ENCODE data around the gene EGFLAM.

The EGFLAM gene

DNA sequence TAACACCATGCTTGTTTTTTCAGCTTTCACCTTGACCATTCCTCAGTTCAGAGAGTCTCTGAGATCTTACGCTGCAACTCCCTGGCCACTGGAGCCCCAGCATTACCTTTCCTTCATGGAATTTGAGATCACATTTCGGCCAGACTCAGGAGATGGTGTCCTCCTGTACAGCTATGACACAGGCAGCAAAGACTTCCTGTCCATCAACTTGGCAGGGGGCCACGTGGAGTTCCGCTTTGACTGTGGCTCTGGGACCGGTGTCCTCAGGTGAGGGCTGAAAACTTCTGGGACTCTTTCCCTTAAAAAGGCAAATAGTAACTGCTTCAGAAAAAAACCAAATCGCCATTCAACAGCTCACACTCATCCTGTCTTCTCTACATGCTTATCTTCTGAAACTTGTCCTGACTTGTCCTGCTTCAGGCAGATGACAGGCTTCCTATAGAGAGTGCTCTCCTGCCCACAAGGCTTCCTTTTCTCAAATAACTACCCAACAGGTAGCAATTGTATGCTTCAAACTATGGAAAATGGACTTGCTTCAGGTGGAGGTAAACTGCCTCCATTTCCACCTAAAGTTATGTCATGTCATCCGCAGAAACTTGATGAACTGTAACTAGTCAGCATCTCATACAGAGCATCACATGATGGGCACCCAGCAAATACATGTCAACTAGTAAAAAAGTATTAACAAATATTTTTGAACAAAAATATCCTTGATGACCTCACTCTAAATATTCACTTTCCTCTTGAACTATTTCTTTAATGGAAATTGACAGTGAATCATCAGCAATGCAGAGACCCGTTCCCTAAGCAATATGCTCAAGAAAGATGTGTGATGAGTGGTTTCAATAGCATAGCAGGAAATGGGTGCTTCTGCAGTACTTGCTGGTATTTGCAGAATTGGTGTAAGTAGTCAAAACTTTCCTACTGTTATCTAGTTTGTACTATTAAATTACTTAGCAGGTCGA is 168.9 kb downstream of the EGFLAM start:
- Histone ChIP-seq H3K18ac (ENCODE audit: low read length) (no peak overlapping the region), H3K4me2 (ENCODE audit: insufficient read depth, low read length, poor library complexity, severe bottlenecking) (no peak overlapping the region)

DNA sequence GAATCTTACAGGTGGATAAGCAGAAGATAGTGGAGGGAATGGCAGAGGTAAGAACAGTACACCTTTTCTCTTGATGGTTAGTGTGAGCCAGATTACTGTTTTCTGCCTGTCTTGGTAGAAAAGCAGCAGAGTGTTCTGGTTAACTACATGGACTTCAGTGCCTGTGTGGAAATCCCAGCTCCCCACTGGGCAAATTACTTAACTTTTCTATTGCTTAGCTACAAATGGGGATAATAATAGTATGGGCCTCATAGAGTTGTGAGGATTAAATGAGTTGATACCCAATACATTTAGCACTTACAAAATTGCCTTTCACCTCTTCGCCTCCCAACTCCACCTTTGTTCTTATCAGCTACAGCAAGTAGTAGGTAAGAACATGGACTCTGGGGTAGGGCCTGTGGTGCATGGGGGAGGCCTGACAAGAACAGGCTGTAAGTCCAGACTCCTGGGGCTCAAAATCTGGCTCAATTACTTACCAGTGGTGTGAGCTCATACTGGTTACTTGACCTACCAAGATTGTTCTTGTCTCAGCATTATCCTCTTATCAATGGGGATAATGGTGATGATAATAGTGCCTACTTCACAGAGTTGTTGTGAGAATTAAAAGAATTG is 173.0 kb downstream of the EGFLAM start:
- Histone ChIP-seq H3K23ac (ENCODE audit: low read depth, low read length, poor library complexity) (no peak overlapping the region), H3K9me3 (replicated peaks in 1 of 2; ENCODE audit: control insufficient read depth in 2 of 2, insufficient read depth in 1 of 2, low read depth in 1 of 2, low read length in 2 of 2) (no peaks in the 10 kb centered on the region), H2BK120ac (ENCODE audit: low read depth, low read length) (no peak overlapping the region), H3K9ac (ENCODE audit: low read depth, low read length, poor library complexity) (no peak overlapping the region), H4K8ac (ENCODE audit: low read depth, low read length) (no peak overlapping the region), H3K18ac (ENCODE audit: low read length) (no peak overlapping the region), H2BK12ac (ENCODE audit: low read length) (no peak overlapping the region), H3K27ac (replicated peaks; ENCODE audit: low read length) (no peak overlapping the region), H3K4me1 (ENCODE audit: control insufficient read depth in 2 of 2, insufficient read depth in 1 of 2, low read depth in 1 of 2, low read length in 2 of 2) (peaks cover 6 to 8% of the 10 kb centered on the region in 2 donors), H3K4me2 (ENCODE audit: insufficient read depth, low read length, poor library complexity, severe bottlenecking) (no peak overlapping the region), H2BK5ac (ENCODE audit: low read length) (no peak overlapping the region), H3K36me3 (replicated peaks in 1 of 2; ENCODE audit: control insufficient read depth in 2 of 2, insufficient read depth in 2 of 2, low read length in 2 of 2) (no peaks in the 10 kb centered on the region), H2AK5ac (ENCODE audit: low read depth, low read length) (no peak overlapping the region), H3K27me3 (ENCODE audit: control insufficient read depth in 3 of 3, insufficient read depth in 3 of 3, low read depth in 1 of 3, low read length in 3 of 3) (no peaks in the 10 kb centered on the region), H4K91ac (ENCODE audit: low read depth, low read length, poor library complexity) (no peak overlapping the region), H2AFZ (ENCODE audit: low read length) (no peak overlapping the region), H3K4ac (ENCODE audit: low read length) (no peak overlapping the region), H3K79me1 (ENCODE audit: low read depth, low read length) (no peaks in the 10 kb centered on the region), H3K14ac (ENCODE audit: low read length) (no peak overlapping the region), H2BK15ac (ENCODE audit: low read length) (no peak overlapping the region), H3K4me3 (ENCODE audit: low read length in 2 of 2) (no peak overlapping the region)
- whole genome bisulfite sequencing, 2 donors (ENCODE audit: extremely low coverage in 2 of 2, insufficient read length in 2 of 2, insufficient replicate concordance in 1 of 2), result no CpG with 5 or more reads among the region's 1 CpG
- no peak for DNase-seq (ENCODE audit: low spot score)

More for the DNA sequence above, 168.9 kb downstream of the EGFLAM start:
- H4K8ac ChIP-seq (ENCODE audit: low read depth, low read length), result no peak overlapping the region
- H3K27me3 ChIP-seq (ENCODE audit: control insufficient read depth in 3 of 3, insufficient read depth in 3 of 3, low read depth in 1 of 3, low read length in 3 of 3), result no peaks in the 10 kb centered on the region
- H2BK5ac ChIP-seq (ENCODE audit: low read length), result no peak overlapping the region
- H2AK5ac ChIP-seq (ENCODE audit: low read depth, low read length), result no peak overlapping the region
- H3K79me1 ChIP-seq (ENCODE audit: low read depth, low read length), result no peaks in the 10 kb centered on the region
- peak overlapping the region; percentile 38 for H2AFZ ChIP-seq (ENCODE audit: low read length)
- H3K4ac ChIP-seq (ENCODE audit: low read length), result no peak overlapping the region
- no peak overlapping the region for H4K91ac ChIP-seq (ENCODE audit: low read depth, low read length, poor library complexity)
- no peak overlapping the region for H3K27ac ChIP-seq (replicated peaks; ENCODE audit: low read length)
- H3K4me3 ChIP-seq (ENCODE audit: low read length in 2 of 2), result no peak overlapping the region
- no peaks in the 10 kb centered on the region for H3K9me3 ChIP-seq (replicated peaks in 1 of 2; ENCODE audit: control insufficient read depth in 2 of 2, insufficient read depth in 1 of 2, low read depth in 1 of 2, low read length in 2 of 2)
- no peak overlapping the region for H3K23ac ChIP-seq (ENCODE audit: low read depth, low read length, poor library complexity)
- WGBS, 2 donors (ENCODE audit: extremely low coverage in 2 of 2, insufficient read length in 2 of 2, insufficient replicate concordance in 1 of 2), result no CpG with 5 or more reads among the region's 9 CpGs
- DNase-seq (ENCODE audit: low spot score), result no peak
- H3K14ac ChIP-seq (ENCODE audit: low read length), result no peak overlapping the region
- H3K9ac ChIP-seq (ENCODE audit: low read depth, low read length, poor library complexity), result no peak overlapping the region
- H3K4me1 ChIP-seq (ENCODE audit: control insufficient read depth in 2 of 2, insufficient read depth in 1 of 2, low read depth in 1 of 2, low read length in 2 of 2), result peaks cover 0 to 2% of the 10 kb centered on the region in 2 donors
- no peak overlapping the region for H2BK15ac ChIP-seq (ENCODE audit: low read length)
- H2BK12ac ChIP-seq (ENCODE audit: low read length), result no peak overlapping the region
- H2BK120ac ChIP-seq (ENCODE audit: low read depth, low read length), result no peak overlapping the region
- no peaks in the 10 kb centered on the region for H3K36me3 ChIP-seq (replicated peaks in 1 of 2; ENCODE audit: control insufficient read depth in 2 of 2, insufficient read depth in 2 of 2, low read length in 2 of 2)

DNA sequence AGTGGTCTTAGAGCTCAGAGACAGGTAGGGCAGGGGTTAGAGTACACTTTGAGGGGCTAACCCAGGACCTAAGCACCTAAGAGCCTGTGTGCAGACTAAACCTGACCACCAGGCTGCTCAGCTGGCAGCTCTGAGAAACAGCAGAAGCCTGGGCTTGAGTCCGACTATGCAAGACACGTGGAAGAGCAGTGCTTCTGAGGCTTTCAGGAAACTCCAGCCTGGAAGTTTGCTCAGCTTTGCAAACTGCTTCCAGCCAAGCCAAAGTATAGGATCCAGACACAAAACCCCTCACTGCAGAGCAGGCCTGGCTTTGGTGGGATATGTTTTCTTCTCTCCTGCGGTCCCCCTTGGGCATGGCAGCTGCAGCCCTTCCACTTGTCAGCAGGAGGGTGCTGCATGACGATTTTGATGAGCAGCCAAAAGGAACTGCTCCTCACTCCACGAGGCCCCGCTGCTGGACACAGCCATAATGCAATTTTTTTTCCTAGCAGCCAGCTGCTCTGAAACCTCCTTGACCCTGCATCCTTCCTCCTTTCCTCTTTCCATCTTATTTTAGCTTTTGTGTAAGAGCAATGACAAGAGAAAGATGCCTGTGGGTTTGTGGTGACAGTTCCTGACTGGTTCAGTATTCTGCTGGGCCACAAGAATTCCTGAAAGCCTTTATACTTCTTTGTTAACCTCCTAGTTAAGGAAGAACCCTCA is 175.0 kb downstream of the EGFLAM start:
- no peak overlapping the region for H3K27ac ChIP-seq (replicated peaks; ENCODE audit: low read length)
- H2BK15ac ChIP-seq (ENCODE audit: low read length), result no peak overlapping the region
- H2BK12ac ChIP-seq (ENCODE audit: low read length), result no peak overlapping the region
- H3K4me1 ChIP-seq (ENCODE audit: control insufficient read depth in 2 of 2, insufficient read depth in 1 of 2, low read depth in 1 of 2, low read length in 2 of 2), result peaks cover 7 to 8% of the 10 kb centered on the region in 2 donors
- WGBS, 2 donors (ENCODE audit: extremely low coverage in 2 of 2, insufficient read length in 2 of 2, insufficient replicate concordance in 1 of 2), result no CpG with 5 or more reads among the region's 6 CpGs
- no peak for DNase-seq (ENCODE audit: low spot score)
- H3K79me1 ChIP-seq (ENCODE audit: low read depth, low read length), result no peaks in the 10 kb centered on the region
- no peak overlapping the region for H3K4me2 ChIP-seq (ENCODE audit: insufficient read depth, low read length, poor library complexity, severe bottlenecking)
- H4K8ac ChIP-seq (ENCODE audit: low read depth, low read length), result no peak overlapping the region
- no peaks in the 10 kb centered on the region for H3K9me3 ChIP-seq (replicated peaks in 1 of 2; ENCODE audit: control insufficient read depth in 2 of 2, insufficient read depth in 1 of 2, low read depth in 1 of 2, low read length in 2 of 2)
- no peak overlapping the region for H4K91ac ChIP-seq (ENCODE audit: low read depth, low read length, poor library complexity)
- peak overlapping the region; percentile 77 for H2AFZ ChIP-seq (ENCODE audit: low read length)
- H2BK120ac ChIP-seq (ENCODE audit: low read depth, low read length), result no peak overlapping the region
- no peaks in the 10 kb centered on the region for H3K36me3 ChIP-seq (replicated peaks in 1 of 2; ENCODE audit: control insufficient read depth in 2 of 2, insufficient read depth in 2 of 2, low read length in 2 of 2)
- peak overlapping the region; percentile 1 for H3K18ac ChIP-seq (ENCODE audit: low read length)
- H2BK5ac ChIP-seq (ENCODE audit: low read length), result no peak overlapping the region
- H3K4ac ChIP-seq (ENCODE audit: low read length), result no peak overlapping the region
- H2AK5ac ChIP-seq (ENCODE audit: low read depth, low read length), result no peak overlapping the region
- H3K9ac ChIP-seq (ENCODE audit: low read depth, low read length, poor library complexity), result no peak overlapping the region
- H3K14ac ChIP-seq (ENCODE audit: low read length), result no peak overlapping the region
- H3K23ac ChIP-seq (ENCODE audit: low read depth, low read length, poor library complexity), result no peak overlapping the region
- no peak overlapping the region for H3K4me3 ChIP-seq (ENCODE audit: low read length in 2 of 2)
- H3K27me3 ChIP-seq (ENCODE audit: control insufficient read depth in 3 of 3, insufficient read depth in 3 of 3, low read depth in 1 of 3, low read length in 3 of 3), result no peaks in the 10 kb centered on the region

All from neuronal stem cell (in vitro differentiated cells).